ENCODE data around the gene NT5C2.
"Not testable (repeated sequence)": the region's sequence is repeated elsewhere in the genome, so short reads cannot be mapped to it uniquely, and the experiment has no call there.

Gene NT5C2

DNA sequence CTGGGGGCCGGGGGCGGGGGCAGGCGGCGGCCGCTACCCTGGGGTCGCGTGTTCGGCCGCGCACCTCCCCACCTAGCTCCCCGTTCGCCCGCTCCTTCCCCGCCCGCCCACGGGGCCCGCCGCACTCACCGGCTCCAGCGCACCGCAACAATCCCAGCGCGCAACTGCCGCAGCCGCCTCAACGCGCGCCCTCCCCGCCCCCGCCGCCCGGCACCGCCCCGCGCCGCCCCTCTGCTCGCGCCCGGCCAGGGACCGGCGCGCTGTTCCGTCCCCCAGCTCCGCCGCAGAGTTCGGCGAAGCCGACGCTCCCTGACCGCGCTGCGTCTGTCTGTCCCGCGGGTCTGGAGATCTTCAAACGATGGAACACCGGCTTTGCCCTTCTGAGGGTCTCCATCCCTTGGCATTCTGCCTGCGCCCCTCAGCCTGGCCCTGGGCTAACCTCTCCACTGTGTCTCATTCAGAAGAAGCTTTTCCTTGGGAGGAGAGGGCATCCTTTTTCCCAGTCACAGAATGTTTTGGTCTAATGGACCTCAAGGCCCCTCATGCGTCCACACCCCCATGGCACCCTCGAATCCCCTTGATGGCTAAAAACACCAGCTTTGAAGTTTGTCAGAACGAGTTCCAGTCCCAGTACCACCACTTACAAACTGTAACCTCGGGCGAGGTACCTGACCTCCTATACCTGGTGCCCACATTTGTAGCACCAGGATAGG is at the start of gene NT5C2:
Gene NT5C2 (minus strand): TSS at position 166 of the 713 bp plus-strand sequence. CDS start 18,314 bp downstream, outside the sequence.
- Histone ChIP-seq H3K9ac (ENCODE audit: low read length in 2 of 2) (peak within 1 kb of the TSS; percentile 81 to 86), H3K27me3 (ENCODE audit: control insufficient read depth in 1 of 2, insufficient read depth in 2 of 2, low read length in 2 of 2) (no peaks in the 10 kb centered on the region), H3K9me3 (ENCODE audit: control insufficient read depth in 2 of 2, low read length in 2 of 2) (no peaks in the 10 kb centered on the region), H3K4me3 (ENCODE audit: low read length in 2 of 2) (peak within 1 kb of the TSS; percentile 83 to 91), H3K4me1 (ENCODE audit: control insufficient read depth, insufficient read depth, low read length) (peaks cover 10% of the 10 kb centered on the region), H3K36me3 (ENCODE audit: control insufficient read depth in 2 of 2, insufficient read depth in 2 of 2, low read length in 2 of 2) (no peaks in the 10 kb centered on the region), H3K27ac (ENCODE audit: low read length) (peak within 1 kb of the TSS; percentile 91)

DNA sequence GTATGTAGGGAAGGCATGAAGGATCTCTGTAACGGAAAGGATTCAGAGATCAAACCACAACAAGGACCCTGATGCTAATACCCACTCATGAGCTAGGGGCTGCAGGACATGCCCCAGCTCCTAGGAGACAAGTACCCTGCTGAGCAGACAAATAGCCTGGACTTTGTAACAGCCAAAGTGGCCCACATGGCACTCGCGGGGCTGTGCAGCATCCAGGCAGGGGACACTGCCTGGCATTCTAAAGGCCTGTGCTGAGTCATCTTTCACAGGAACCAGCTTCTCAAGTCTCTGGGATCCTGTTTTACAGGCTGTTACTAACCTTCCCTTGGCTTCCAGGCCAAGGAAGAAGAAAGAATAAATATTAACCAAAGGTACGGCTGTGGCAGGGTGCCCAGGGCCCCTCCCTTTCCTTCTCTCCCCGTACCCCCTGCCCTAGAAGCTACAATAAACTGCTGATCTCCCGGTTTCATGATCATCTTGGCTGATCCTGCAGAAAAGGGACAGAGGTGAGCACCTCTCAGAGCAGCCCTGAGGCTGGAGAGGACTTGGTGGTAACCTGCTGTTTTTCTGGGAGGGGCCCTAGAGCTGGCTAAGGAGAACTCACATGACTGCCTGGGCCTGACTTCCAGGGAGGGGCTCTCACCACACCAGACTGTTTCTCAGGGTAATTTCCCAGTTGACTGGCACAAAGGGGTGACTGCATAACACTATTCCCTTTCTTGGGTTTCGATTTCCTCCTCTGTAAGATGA is 48.4 kb upstream of the NT5C2 start:
- Histone ChIP-seq H3K9ac (ENCODE audit: low read length in 2 of 2) (peak overlapping the region in 1 of 2 donors; percentile 21), H3K27ac (ENCODE audit: low read length) (peak overlapping the region; percentile 18), H3K4me3 (ENCODE audit: low read length in 2 of 2) (no peak overlapping the region)

DNA sequence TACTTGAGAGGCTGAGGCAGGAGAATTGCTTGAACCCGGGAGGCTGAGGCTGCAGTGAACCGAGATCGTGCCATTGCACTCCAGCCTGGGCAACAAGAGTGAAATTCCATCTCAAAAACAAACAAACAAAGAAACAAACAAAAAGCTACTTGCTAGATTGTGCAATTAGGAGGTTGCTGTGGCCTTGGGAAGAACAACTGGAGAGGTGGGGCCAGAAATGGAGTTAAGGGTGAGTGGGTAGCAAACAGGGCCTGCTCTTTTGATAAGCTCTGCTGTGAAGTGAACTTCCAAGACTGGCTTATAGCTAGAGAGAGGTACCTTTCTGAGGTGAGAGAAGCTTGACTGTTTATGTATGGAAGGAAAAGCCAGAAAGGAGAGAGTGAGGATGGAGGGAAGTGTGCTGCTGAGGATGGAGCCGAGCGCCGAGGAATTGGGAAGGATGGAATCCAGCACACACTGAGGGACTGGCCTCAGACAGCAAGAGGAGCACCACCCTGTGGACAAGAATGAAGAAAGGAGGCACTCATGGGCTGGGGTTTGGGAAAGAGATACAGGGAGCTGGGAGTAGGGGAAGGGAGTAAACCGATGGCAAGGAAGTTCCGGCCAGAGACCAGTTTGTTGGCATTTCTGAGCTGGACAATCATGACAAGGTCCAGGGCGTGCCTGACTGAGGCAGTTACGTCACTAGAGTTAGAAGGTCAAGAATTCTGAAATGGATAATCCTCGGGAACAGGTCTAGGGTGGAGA is 45.6 kb upstream of the NT5C2 start:
- peaks cover 8% of the 10 kb centered on the region for H3K4me1 ChIP-seq (ENCODE audit: control insufficient read depth, insufficient read depth, low read length)
- no peaks in the 10 kb centered on the region for H3K36me3 ChIP-seq (ENCODE audit: control insufficient read depth in 2 of 2, insufficient read depth in 2 of 2, low read length in 2 of 2)
- no peaks in the 10 kb centered on the region for H3K9me3 ChIP-seq (ENCODE audit: control insufficient read depth in 2 of 2, low read length in 2 of 2)
- H3K27ac ChIP-seq (ENCODE audit: low read length), result no peak overlapping the region
- H3K9ac ChIP-seq (ENCODE audit: low read length in 2 of 2), result no peak overlapping the region
- H3K27me3 ChIP-seq (ENCODE audit: control insufficient read depth in 1 of 2, insufficient read depth in 2 of 2, low read length in 2 of 2), result no peaks in the 10 kb centered on the region
- H3K4me3 ChIP-seq (ENCODE audit: low read length in 2 of 2), result no peak overlapping the region

More for the DNA sequence above, 48.4 kb upstream of the NT5C2 start:
- Histone ChIP-seq H3K9me3 (ENCODE audit: control insufficient read depth in 2 of 2, low read length in 2 of 2) (no peaks in the 10 kb centered on the region), H3K4me1 (ENCODE audit: control insufficient read depth, insufficient read depth, low read length) (peaks cover 8% of the 10 kb centered on the region), H3K27me3 (ENCODE audit: control insufficient read depth in 1 of 2, insufficient read depth in 2 of 2, low read length in 2 of 2) (no peaks in the 10 kb centered on the region), H3K36me3 (ENCODE audit: control insufficient read depth in 2 of 2, insufficient read depth in 2 of 2, low read length in 2 of 2) (no peaks in the 10 kb centered on the region)

DNA sequence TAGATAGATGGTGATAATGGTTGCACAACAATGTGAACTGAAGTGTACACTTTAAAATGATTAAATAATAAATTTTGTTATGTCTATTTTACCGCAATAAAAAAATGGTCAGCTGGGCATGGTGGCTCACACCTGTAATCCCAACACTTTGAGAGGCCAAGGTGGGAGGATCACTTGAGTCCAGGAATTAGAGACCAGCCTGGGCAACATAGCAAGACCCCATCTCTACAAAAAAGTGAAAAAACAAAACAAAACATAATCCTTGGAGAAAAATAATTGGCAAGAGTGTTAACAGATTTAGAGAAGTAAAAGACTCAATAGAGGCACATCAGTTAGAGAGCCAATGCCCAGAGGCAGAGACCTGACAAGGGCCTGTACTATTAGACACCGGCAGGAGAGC is 42.7 kb upstream of the NT5C2 start:
- H3K4me1 ChIP-seq (ENCODE audit: control insufficient read depth, insufficient read depth, low read length), result peaks cover 8% of the 10 kb centered on the region
- no peaks in the 10 kb centered on the region for H3K36me3 ChIP-seq (ENCODE audit: control insufficient read depth in 2 of 2, insufficient read depth in 2 of 2, low read length in 2 of 2)
- no peak overlapping the region for H3K4me3 ChIP-seq (ENCODE audit: low read length in 2 of 2)
- H3K27me3 ChIP-seq (ENCODE audit: control insufficient read depth in 1 of 2, insufficient read depth in 2 of 2, low read length in 2 of 2), result no peaks in the 10 kb centered on the region
- no peaks in the 10 kb centered on the region for H3K9me3 ChIP-seq (ENCODE audit: control insufficient read depth in 2 of 2, low read length in 2 of 2)
- H3K9ac ChIP-seq (ENCODE audit: low read length in 2 of 2), result no peak overlapping the region
- H3K27ac ChIP-seq (ENCODE audit: low read length), result no peak overlapping the region

DNA sequence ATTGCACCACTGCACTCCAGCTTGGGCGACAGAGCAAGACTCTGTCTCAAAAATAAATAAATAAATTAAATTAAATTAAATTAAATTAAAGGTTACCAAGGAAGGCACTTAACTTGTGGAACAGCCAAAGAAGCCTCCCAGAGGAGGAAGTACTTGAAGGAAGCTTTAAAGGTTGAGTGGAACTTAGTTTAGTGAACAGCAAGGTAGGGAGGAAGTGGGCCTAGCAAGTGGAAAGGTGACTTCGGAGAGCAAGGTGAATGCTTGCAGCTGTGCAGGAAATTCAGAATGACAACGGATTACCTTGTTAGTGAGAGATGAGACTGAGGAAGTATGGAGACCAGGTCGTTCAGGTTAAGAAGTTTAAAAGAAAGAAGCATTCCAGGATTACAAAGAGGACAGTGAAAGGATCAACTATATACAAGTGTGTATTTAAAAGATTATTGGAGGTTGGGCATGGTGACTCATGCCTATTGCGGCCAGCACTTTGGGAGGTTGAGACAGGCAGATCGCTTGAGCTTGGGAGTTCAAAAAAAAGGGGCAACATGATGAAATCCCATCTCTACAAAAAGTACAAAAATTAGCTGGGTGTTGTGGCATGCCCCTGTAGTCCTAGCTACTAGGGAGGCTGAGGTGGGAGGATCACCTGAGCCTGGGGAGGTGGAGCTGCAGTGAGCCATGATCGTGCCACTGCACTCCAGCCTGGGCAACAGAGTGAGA is 39.9 kb upstream of the NT5C2 start:
- H3K27ac ChIP-seq (ENCODE audit: low read length), result no peak overlapping the region
- peaks cover 16% of the 10 kb centered on the region for H3K4me1 ChIP-seq (ENCODE audit: control insufficient read depth, insufficient read depth, low read length)
- no peak overlapping the region for H3K9ac ChIP-seq (ENCODE audit: low read length in 2 of 2)
- no peaks in the 10 kb centered on the region for H3K9me3 ChIP-seq (ENCODE audit: control insufficient read depth in 2 of 2, low read length in 2 of 2)
- H3K4me3 ChIP-seq (ENCODE audit: low read length in 2 of 2), result no peak overlapping the region
- no peaks in the 10 kb centered on the region for H3K36me3 ChIP-seq (ENCODE audit: control insufficient read depth in 2 of 2, insufficient read depth in 2 of 2, low read length in 2 of 2)
- H3K27me3 ChIP-seq (ENCODE audit: control insufficient read depth in 1 of 2, insufficient read depth in 2 of 2, low read length in 2 of 2), result no peaks in the 10 kb centered on the region

DNA sequence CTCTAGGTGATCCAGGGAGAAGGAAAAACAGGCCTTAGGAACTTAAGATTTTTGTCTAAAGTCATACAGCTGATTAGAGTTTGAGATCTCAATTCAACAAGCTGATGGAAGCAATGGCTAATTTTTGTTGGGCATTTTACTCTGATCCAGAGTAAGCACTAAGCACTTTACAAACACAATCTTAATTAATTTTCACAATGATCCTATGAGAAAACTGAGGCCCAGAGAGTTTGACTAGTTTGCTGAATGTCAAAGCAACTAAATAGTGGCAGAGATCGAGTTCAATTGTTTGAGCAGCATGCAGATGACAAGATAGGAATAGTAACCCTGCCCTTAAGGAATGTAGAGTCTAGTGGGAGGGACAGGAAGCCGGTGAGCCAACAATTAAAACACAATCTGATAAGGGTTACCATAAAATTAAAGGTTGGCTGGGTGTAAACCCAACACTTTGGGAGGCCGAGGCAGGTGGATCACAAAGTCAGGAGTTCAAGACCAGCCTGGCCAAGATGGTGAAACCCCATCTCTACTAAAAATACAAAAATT is 39.1 kb upstream of the NT5C2 start:
- Histone ChIP-seq H3K9ac (ENCODE audit: low read length in 2 of 2) (no peak overlapping the region), H3K27me3 (ENCODE audit: control insufficient read depth in 1 of 2, insufficient read depth in 2 of 2, low read length in 2 of 2) (no peaks in the 10 kb centered on the region), H3K36me3 (ENCODE audit: control insufficient read depth in 2 of 2, insufficient read depth in 2 of 2, low read length in 2 of 2) (no peaks in the 10 kb centered on the region), H3K4me3 (ENCODE audit: low read length in 2 of 2) (no peak overlapping the region), H3K4me1 (ENCODE audit: control insufficient read depth, insufficient read depth, low read length) (peaks cover 20% of the 10 kb centered on the region), H3K9me3 (ENCODE audit: control insufficient read depth in 2 of 2, low read length in 2 of 2) (no peaks in the 10 kb centered on the region), H3K27ac (ENCODE audit: low read length) (no peak overlapping the region)

DNA sequence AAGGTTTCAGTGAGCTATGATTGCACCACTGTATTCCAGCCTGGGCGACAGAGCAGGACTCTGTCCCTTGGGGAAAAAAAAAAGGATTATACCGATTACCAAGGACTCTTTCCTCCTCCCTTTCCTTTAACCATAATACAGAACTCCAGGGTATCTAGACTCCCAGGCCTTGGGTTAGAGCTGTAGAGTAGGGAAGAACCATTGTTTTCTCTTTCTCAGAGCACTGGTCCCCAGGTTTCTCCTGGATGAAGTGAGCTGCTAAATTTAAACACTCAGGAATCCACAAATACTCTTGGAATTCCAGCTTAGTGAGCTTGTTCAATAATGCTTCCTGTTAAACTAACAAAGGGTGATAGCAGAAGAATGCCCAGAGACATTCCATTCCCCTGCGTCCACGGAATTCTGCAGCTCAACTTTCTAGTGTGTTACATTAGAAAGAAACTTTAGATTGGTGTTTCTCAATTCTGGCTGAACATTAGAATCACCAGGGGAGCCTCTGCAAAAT is 38.0 kb upstream of the NT5C2 start:
- Histone ChIP-seq H3K36me3 (ENCODE audit: control insufficient read depth in 2 of 2, insufficient read depth in 2 of 2, low read length in 2 of 2) (no peaks in the 10 kb centered on the region), H3K27ac (ENCODE audit: low read length) (peak overlapping the region; percentile 53), H3K4me3 (ENCODE audit: low read length in 2 of 2) (peak overlapping the region in 1 of 2 donors; percentile 29), H3K4me1 (ENCODE audit: control insufficient read depth, insufficient read depth, low read length) (peaks cover 20% of the 10 kb centered on the region), H3K9ac (ENCODE audit: low read length in 2 of 2) (peak overlapping the region in 1 of 2 donors; percentile 21), H3K9me3 (ENCODE audit: control insufficient read depth in 2 of 2, low read length in 2 of 2) (no peaks in the 10 kb centered on the region), H3K27me3 (ENCODE audit: control insufficient read depth in 1 of 2, insufficient read depth in 2 of 2, low read length in 2 of 2) (no peaks in the 10 kb centered on the region)

DNA sequence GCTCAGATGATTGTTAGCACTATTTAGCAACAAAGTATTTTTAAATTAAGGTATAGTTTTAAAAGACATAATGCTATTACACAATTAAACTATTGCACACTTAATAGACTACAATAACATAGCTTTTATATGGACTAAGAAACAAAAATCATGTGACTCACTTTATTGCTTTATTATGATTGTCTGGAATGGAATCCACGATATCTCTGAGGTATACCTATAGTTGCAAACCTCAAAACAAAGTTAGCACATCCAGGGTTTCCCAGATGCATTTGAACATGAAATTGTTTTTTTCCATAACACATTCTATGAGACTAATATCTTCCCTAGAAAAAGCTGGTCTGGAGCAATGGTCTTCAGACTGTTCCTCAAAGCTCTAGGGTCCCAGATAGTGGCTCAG is 34.3 kb upstream of the NT5C2 start:
- Histone ChIP-seq H3K27me3 (ENCODE audit: control insufficient read depth in 1 of 2, insufficient read depth in 2 of 2, low read length in 2 of 2) (no peaks in the 10 kb centered on the region), H3K9ac (ENCODE audit: low read length in 2 of 2) (no peak overlapping the region), H3K36me3 (ENCODE audit: control insufficient read depth in 2 of 2, insufficient read depth in 2 of 2, low read length in 2 of 2) (no peaks in the 10 kb centered on the region), H3K9me3 (ENCODE audit: control insufficient read depth in 2 of 2, low read length in 2 of 2) (peaks cover 0 to 11% of the 10 kb centered on the region in 2 donors), H3K4me3 (ENCODE audit: low read length in 2 of 2) (no peak overlapping the region), H3K4me1 (ENCODE audit: control insufficient read depth, insufficient read depth, low read length) (peaks cover 20% of the 10 kb centered on the region), H3K27ac (ENCODE audit: low read length) (no peak overlapping the region)

DNA sequence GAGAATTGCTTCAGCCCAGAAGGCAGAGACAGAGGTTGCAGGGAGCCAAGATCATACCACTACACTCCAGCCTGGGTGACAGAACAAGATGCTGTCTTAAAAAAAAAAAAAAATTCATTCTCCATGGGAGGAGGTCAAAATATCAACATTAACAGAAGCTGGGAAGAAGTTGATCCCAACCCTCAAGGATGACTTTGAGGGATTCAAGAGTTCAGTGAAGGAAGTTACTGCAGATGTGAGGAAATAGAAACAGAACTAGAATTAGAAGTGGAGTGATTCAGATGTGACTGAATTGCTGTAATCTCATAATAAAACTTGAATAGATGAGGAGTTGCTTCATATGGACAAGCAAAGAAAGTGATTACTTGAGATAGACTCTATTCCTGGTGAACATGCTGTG is 32.9 kb upstream of the NT5C2 start:
- Histone ChIP-seq H3K27me3 (ENCODE audit: control insufficient read depth in 1 of 2, insufficient read depth in 2 of 2, low read length in 2 of 2) (no peaks in the 10 kb centered on the region), H3K4me3 (ENCODE audit: low read length in 2 of 2) (no peak overlapping the region), H3K27ac (ENCODE audit: low read length) (no peak overlapping the region), H3K9ac (ENCODE audit: low read length in 2 of 2) (no peak overlapping the region), H3K4me1 (ENCODE audit: control insufficient read depth, insufficient read depth, low read length) (peaks cover 14% of the 10 kb centered on the region), H3K9me3 (ENCODE audit: control insufficient read depth in 2 of 2, low read length in 2 of 2) (peaks cover 0 to 11% of the 10 kb centered on the region in 2 donors), H3K36me3 (ENCODE audit: control insufficient read depth in 2 of 2, insufficient read depth in 2 of 2, low read length in 2 of 2) (no peaks in the 10 kb centered on the region)

DNA sequence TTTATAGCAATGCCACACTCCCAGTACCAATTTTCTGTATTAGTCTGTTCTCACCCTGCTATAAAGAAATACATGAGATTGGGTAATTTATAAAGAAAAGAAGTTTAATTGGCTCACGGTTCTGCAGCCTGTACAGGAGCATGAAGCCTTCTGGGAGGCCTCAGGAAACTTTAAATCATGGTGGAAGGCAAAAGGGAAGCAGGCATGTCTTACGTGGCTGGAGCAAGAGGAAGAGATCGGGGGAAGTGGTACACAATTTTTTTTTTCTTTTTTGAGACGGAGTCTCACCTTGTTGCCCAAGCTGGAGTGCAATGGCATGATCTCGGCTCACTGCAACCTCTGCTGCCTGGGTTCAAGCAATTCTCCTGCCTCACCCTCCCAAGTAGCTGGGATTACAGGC is 31.6 kb upstream of the NT5C2 start:
- H3K4me3 ChIP-seq (ENCODE audit: low read length in 2 of 2); H3K27me3 ChIP-seq (ENCODE audit: control insufficient read depth in 1 of 2, insufficient read depth in 2 of 2, low read length in 2 of 2); H3K36me3 ChIP-seq (ENCODE audit: control insufficient read depth in 2 of 2, insufficient read depth in 2 of 2, low read length in 2 of 2); H3K9ac ChIP-seq (ENCODE audit: low read length in 2 of 2); H3K27ac ChIP-seq (ENCODE audit: low read length): not testable (repeated sequence)
- H3K4me1 ChIP-seq (ENCODE audit: control insufficient read depth, insufficient read depth, low read length), result peaks cover 10% of the 10 kb centered on the region
- peaks cover 0 to 11% of the 10 kb centered on the region in 2 donors for H3K9me3 ChIP-seq (ENCODE audit: control insufficient read depth in 2 of 2, low read length in 2 of 2)

Data from stomach smooth muscle (tissue), 2 donors.